ENCODE results near the gene CALU.

CALU gene

GRCh38 chr7:128759242-128759641 lies 20.1 kb downstream of the CALU start:
- peaks cover 35 to 71% (median 49%) of the 10 kb centered on the region in 5 donors for H3K36me3 ChIP-seq (ENCODE audit: control insufficient read depth in 5 of 5, insufficient read depth in 5 of 5, low read length in 5 of 5)
- no peaks in the 10 kb centered on the region for H3K9me3 ChIP-seq (ENCODE audit: control insufficient read depth in 5 of 5, low read length in 5 of 5)
- no peak overlapping the region for H3K27ac ChIP-seq (ENCODE audit: low read depth, low read length)
- no peak overlapping the region for H3K9ac ChIP-seq (ENCODE audit: low read length in 5 of 5)
- no peaks in the 10 kb centered on the region for H3K27me3 ChIP-seq (ENCODE audit: control insufficient read depth in 5 of 5, insufficient read depth in 4 of 5, low read length in 5 of 5)
- peaks cover 3 to 14% (median 5%) of the 10 kb centered on the region in 5 donors for H3K4me1 ChIP-seq (ENCODE audit: control insufficient read depth in 5 of 5, insufficient read depth in 5 of 5, low read length in 5 of 5)
- H3K4me3 ChIP-seq (ENCODE audit: low read depth in 1 of 5, low read length in 5 of 5), result no peak overlapping the region

- H3K9me3 ChIP-seq (ENCODE audit: control insufficient read depth in 5 of 5, low read length in 5 of 5), result no peaks in the 10 kb centered on the region
- H3K27ac ChIP-seq (ENCODE audit: low read depth, low read length), result no peak overlapping the region
- H3K4me1 ChIP-seq (ENCODE audit: control insufficient read depth in 5 of 5, insufficient read depth in 5 of 5, low read length in 5 of 5), result no peaks in the 10 kb centered on the region
- peaks cover 43 to 83% (median 56%) of the 10 kb centered on the region in 5 donors for H3K36me3 ChIP-seq (ENCODE audit: control insufficient read depth in 5 of 5, insufficient read depth in 5 of 5, low read length in 5 of 5)
- H3K9ac ChIP-seq (ENCODE audit: low read length in 5 of 5), result no peak overlapping the region
- H3K4me3 ChIP-seq (ENCODE audit: low read depth in 1 of 5, low read length in 5 of 5), result no peak overlapping the region
- H3K27me3 ChIP-seq (ENCODE audit: control insufficient read depth in 5 of 5, insufficient read depth in 4 of 5, low read length in 5 of 5), result no peaks in the 10 kb centered on the region
Observed at GRCh38 chr7:128763541-128763940, 24.4 kb downstream of the CALU start.

DNA sequence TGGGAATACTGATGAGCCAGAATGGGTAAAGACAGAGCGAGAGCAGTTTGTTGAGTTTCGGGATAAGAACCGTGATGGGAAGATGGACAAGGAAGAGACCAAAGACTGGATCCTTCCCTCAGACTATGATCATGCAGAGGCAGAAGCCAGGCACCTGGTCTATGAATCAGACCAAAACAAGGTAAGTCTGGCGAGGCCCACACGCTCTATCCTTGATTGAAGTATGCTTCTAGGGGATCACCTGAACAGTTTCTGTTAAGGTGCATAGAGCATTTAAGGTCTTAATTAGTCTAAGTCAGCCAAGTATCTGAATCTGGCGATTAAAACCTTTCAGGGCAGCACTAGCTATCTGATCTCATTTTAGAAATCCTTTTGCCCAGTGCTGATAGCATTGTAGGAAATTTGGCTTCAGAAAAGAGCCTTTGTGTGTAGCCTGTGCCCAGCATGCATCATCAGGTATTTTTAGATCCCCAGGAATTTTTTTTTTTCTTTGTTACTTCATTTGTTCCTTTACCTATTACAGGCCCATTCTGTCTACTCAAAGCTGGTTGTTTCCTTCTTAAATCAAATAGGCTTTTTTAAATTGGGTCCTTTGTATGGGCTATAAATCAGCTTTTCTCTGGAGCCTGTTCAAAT lies 28.4 kb downstream of the CALU start:
- no peaks in the 10 kb centered on the region for H3K27me3 ChIP-seq (ENCODE audit: control insufficient read depth in 5 of 5, insufficient read depth in 4 of 5, low read length in 5 of 5)
- H3K9ac ChIP-seq (ENCODE audit: low read length in 5 of 5), result no peak overlapping the region
- H3K36me3 ChIP-seq (ENCODE audit: control insufficient read depth in 5 of 5, insufficient read depth in 5 of 5, low read length in 5 of 5), result peaks cover 51 to 76% (median 59%) of the 10 kb centered on the region in 5 donors
- peaks cover 0 to 3% (median 0%) of the 10 kb centered on the region in 5 donors for H3K4me1 ChIP-seq (ENCODE audit: control insufficient read depth in 5 of 5, insufficient read depth in 5 of 5, low read length in 5 of 5)
- H3K9me3 ChIP-seq (ENCODE audit: control insufficient read depth in 5 of 5, low read length in 5 of 5), result no peaks in the 10 kb centered on the region
- no peak overlapping the region for H3K27ac ChIP-seq (ENCODE audit: low read depth, low read length)
- H3K4me3 ChIP-seq (ENCODE audit: low read depth in 1 of 5, low read length in 5 of 5), result no peak overlapping the region

DNA sequence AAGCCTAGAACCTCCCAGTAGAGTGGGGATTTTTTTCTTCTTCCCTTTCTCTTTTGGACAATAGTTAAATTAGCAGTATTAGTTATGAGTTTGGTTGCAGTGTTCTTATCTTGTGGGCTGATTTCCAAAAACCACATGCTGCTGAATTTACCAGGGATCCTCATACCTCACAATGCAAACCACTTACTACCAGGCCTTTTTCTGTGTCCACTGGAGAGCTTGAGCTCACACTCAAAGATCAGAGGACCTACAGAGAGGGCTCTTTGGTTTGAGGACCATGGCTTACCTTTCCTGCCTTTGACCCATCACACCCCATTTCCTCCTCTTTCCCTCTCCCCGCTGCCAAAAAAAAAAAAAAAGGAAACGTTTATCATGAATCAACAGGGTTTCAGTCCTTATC lies 31.1 kb downstream of the CALU start:
- Histone ChIP-seq H3K27me3 (ENCODE audit: control insufficient read depth in 5 of 5, insufficient read depth in 4 of 5, low read length in 5 of 5) (no peaks in the 10 kb centered on the region), H3K9me3 (ENCODE audit: control insufficient read depth in 5 of 5, low read length in 5 of 5) (no peaks in the 10 kb centered on the region), H3K9ac (ENCODE audit: low read length in 5 of 5) (no peak overlapping the region), H3K27ac (ENCODE audit: low read depth, low read length) (no peak overlapping the region), H3K36me3 (ENCODE audit: control insufficient read depth in 5 of 5, insufficient read depth in 5 of 5, low read length in 5 of 5) (peaks cover 45 to 74% (median 58%) of the 10 kb centered on the region in 5 donors), H3K4me1 (ENCODE audit: control insufficient read depth in 5 of 5, insufficient read depth in 5 of 5, low read length in 5 of 5) (peaks cover 0 to 10% (median 7%) of the 10 kb centered on the region in 5 donors), H3K4me3 (ENCODE audit: low read depth in 1 of 5, low read length in 5 of 5) (no peak overlapping the region)

- peaks cover 0 to 10% (median 7%) of the 10 kb centered on the region in 5 donors for H3K4me1 ChIP-seq (ENCODE audit: control insufficient read depth in 5 of 5, insufficient read depth in 5 of 5, low read length in 5 of 5)
- H3K9ac ChIP-seq (ENCODE audit: low read length in 5 of 5), result no peak overlapping the region
- H3K36me3 ChIP-seq (ENCODE audit: control insufficient read depth in 5 of 5, insufficient read depth in 5 of 5, low read length in 5 of 5), result peaks cover 29 to 50% (median 45%) of the 10 kb centered on the region in 5 donors
- no peak overlapping the region for H3K27ac ChIP-seq (ENCODE audit: low read depth, low read length)
- peaks cover 0 to 7% (median 3%) of the 10 kb centered on the region in 5 donors for H3K9me3 ChIP-seq (ENCODE audit: control insufficient read depth in 5 of 5, low read length in 5 of 5)
- H3K4me3 ChIP-seq (ENCODE audit: low read depth in 1 of 5, low read length in 5 of 5), result no peak overlapping the region
- H3K27me3 ChIP-seq (ENCODE audit: control insufficient read depth in 5 of 5, insufficient read depth in 4 of 5, low read length in 5 of 5), result no peaks in the 10 kb centered on the region
Observed at GRCh38 chr7:128773604-128774003, 34.4 kb downstream of the CALU start.

DNA sequence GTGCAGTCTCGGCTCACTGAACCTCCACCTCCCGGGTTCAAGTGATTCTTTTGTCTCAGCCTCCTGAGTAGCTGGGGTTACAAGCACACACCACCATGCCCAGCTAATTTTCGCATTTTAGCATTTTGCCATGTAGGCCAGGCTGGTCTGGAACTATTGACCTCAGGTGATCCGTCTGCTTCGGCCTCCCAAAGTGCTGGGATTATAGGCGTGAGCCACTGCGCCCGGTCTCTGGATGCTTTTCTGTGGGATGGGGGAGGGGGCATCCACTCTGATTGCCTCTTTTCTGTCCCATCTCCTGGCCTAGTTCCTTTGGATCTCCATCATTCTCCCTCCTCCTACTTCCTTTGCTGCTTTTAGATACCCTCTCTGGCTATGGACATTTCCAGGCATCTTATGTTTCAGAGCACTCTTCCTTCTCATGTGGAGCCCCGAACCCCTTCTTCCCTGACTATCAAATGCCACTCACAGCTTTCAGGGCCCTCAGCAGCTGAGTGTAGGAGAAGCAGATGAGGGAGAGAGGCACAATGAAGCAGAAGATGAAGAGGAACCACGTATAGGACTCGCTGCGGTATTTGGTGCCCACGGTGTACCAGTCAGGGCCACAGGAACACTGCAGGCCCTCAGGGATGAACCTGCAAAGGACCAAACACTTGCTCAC lies 35.0 kb downstream of the CALU start:
- H3K36me3 ChIP-seq (ENCODE audit: control insufficient read depth in 5 of 5, insufficient read depth in 5 of 5, low read length in 5 of 5), result peaks cover 25 to 45% (median 42%) of the 10 kb centered on the region in 5 donors
- H3K27me3 ChIP-seq (ENCODE audit: control insufficient read depth in 5 of 5, insufficient read depth in 4 of 5, low read length in 5 of 5), result no peaks in the 10 kb centered on the region
- H3K9me3 ChIP-seq (ENCODE audit: control insufficient read depth in 5 of 5, low read length in 5 of 5), result peaks cover 0 to 7% (median 3%) of the 10 kb centered on the region in 5 donors
- no peak overlapping the region for H3K4me3 ChIP-seq (ENCODE audit: low read depth in 1 of 5, low read length in 5 of 5)
- no peak overlapping the region for H3K9ac ChIP-seq (ENCODE audit: low read length in 5 of 5)
- no peak overlapping the region for H3K27ac ChIP-seq (ENCODE audit: low read depth, low read length)
- peaks cover 0 to 10% (median 7%) of the 10 kb centered on the region in 5 donors for H3K4me1 ChIP-seq (ENCODE audit: control insufficient read depth in 5 of 5, insufficient read depth in 5 of 5, low read length in 5 of 5)

DNA sequence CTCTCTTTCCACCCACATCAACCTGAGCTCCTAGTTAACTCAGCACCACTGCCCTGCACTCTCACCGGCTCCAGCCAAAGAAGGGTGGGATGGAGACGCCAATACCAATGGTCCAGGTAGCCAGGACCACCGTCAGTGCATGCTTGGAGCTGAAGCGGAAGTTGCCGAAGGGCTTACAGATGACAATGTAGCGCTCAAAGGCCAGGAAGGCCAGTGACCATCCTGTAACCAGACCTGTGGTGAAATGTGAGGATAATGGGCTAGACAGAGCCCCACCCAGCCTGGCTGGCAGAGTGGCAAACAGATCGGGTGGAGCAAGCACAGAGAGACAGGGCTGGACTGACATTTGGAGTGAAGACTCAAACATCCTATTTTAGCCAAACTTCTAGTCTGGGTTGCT lies 35.8 kb downstream of the CALU start:
- Histone ChIP-seq H3K36me3 (ENCODE audit: control insufficient read depth in 5 of 5, insufficient read depth in 5 of 5, low read length in 5 of 5) (peaks cover 17 to 37% (median 35%) of the 10 kb centered on the region in 5 donors), H3K9me3 (ENCODE audit: control insufficient read depth in 5 of 5, low read length in 5 of 5) (peaks cover 0 to 7% (median 3%) of the 10 kb centered on the region in 5 donors), H3K4me3 (ENCODE audit: low read depth in 1 of 5, low read length in 5 of 5) (no peak overlapping the region), H3K4me1 (ENCODE audit: control insufficient read depth in 5 of 5, insufficient read depth in 5 of 5, low read length in 5 of 5) (peaks cover 0 to 10% (median 7%) of the 10 kb centered on the region in 5 donors), H3K27ac (ENCODE audit: low read depth, low read length) (no peak overlapping the region), H3K9ac (ENCODE audit: low read length in 5 of 5) (no peak overlapping the region), H3K27me3 (ENCODE audit: control insufficient read depth in 5 of 5, insufficient read depth in 4 of 5, low read length in 5 of 5) (no peaks in the 10 kb centered on the region)

GRCh38 chr7:128775744-128776474 lies 36.8 kb downstream of the CALU start, which contains the start of gene OPN1SW:
Gene OPN1SW (minus strand): TSS chr7:128775794. CDS start chr7:128775781, 13 bp downstream.
- H3K9ac ChIP-seq (ENCODE audit: low read length in 5 of 5), result no peak within 1 kb of the TSS

DNA sequence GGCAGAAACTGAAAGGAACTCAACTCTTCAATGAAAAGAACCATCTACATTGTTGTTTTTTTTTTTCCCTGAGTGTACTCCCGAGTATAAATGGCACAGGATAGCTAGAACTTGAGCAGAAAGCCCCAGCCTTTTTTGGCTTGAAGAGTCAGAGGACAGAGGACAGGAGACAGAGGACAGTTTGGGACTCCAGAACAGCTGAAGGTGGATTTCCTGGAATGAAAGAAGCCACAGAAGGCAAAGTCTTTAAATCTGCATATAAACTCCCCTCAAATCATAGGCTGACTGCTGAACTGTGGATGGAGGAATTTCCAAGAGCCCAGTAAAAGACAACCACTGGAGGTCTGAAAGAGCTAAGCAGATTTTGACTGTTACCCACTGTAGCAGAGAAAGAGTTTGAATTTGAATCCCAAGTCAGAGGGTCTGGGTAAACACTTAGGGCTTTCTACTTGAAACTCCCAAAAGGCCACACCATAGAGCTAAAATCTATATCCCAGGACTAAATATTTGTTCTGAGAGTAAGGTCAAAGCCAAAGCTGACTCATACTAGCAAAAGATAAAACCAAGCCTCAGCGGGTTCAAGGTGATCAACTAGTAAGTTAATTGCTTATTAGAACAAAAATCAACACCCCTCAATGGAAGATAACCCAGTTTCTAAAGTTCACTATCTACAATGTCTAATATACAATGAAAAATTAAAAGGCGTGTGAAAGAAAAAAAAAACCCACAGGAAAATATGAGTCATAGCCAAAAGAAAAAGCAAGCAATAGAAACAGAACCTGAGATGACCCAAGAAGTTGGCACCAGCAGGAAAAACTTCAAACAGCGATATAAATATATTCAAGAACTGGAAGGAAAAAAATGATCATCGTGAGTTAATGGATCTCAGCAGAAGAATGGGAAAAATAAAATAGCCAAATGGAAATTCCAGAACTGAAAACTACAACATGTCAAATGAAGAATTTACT lies 38.3 kb downstream of the CALU start:
- H3K4me3 ChIP-seq (ENCODE audit: low read depth in 1 of 5, low read length in 5 of 5), result no peak overlapping the region
- no peaks in the 10 kb centered on the region for H3K27me3 ChIP-seq (ENCODE audit: control insufficient read depth in 5 of 5, insufficient read depth in 4 of 5, low read length in 5 of 5)
- H3K36me3 ChIP-seq (ENCODE audit: control insufficient read depth in 5 of 5, insufficient read depth in 5 of 5, low read length in 5 of 5), result peaks cover 0 to 18% (median 16%) of the 10 kb centered on the region in 5 donors
- H3K9me3 ChIP-seq (ENCODE audit: control insufficient read depth in 5 of 5, low read length in 5 of 5), result peaks cover 0 to 7% (median 3%) of the 10 kb centered on the region in 5 donors
- peaks cover 0 to 15% (median 7%) of the 10 kb centered on the region in 5 donors for H3K4me1 ChIP-seq (ENCODE audit: control insufficient read depth in 5 of 5, insufficient read depth in 5 of 5, low read length in 5 of 5)
- H3K9ac ChIP-seq (ENCODE audit: low read length in 5 of 5), result no peak overlapping the region
- no peak overlapping the region for H3K27ac ChIP-seq (ENCODE audit: low read depth, low read length)

More at GRCh38 chr7:128775744-128776474, 36.8 kb downstream of the CALU start, which contains the start of gene OPN1SW:
- Histone ChIP-seq H3K4me1 (ENCODE audit: control insufficient read depth in 5 of 5, insufficient read depth in 5 of 5, low read length in 5 of 5) (peaks cover 0 to 13% (median 7%) of the 10 kb centered on the region in 5 donors), H3K9me3 (ENCODE audit: control insufficient read depth in 5 of 5, low read length in 5 of 5) (peaks cover 0 to 7% (median 3%) of the 10 kb centered on the region in 5 donors), H3K4me3 (ENCODE audit: low read depth in 1 of 5, low read length in 5 of 5) (no peak within 1 kb of the TSS), H3K27me3 (ENCODE audit: control insufficient read depth in 5 of 5, insufficient read depth in 4 of 5, low read length in 5 of 5) (no peaks in the 10 kb centered on the region), H3K36me3 (ENCODE audit: control insufficient read depth in 5 of 5, insufficient read depth in 5 of 5, low read length in 5 of 5) (peaks cover 8 to 30% (median 27%) of the 10 kb centered on the region in 5 donors), H3K27ac (ENCODE audit: low read depth, low read length) (no peak within 1 kb of the TSS)

Data from subcutaneous abdominal adipose tissue (tissue), 5 donors.